ENCODE data around the gene LY6G5C.

The LY6G5C gene

GRCh38 chr6:31661262-31662123 is 19.4 kb downstream of the LY6G5C start:
- no peak for DNase-seq

- DNase-seq: peak; percentile 70
Measured at GRCh38 chr6:31660381-31661261, 20.2 kb downstream of the LY6G5C start, which contains the start of gene C6orf47. Gene C6orf47 (minus strand): TSS chr6:31660778. CDS start chr6:31659947, 831 bp downstream.

DNA sequence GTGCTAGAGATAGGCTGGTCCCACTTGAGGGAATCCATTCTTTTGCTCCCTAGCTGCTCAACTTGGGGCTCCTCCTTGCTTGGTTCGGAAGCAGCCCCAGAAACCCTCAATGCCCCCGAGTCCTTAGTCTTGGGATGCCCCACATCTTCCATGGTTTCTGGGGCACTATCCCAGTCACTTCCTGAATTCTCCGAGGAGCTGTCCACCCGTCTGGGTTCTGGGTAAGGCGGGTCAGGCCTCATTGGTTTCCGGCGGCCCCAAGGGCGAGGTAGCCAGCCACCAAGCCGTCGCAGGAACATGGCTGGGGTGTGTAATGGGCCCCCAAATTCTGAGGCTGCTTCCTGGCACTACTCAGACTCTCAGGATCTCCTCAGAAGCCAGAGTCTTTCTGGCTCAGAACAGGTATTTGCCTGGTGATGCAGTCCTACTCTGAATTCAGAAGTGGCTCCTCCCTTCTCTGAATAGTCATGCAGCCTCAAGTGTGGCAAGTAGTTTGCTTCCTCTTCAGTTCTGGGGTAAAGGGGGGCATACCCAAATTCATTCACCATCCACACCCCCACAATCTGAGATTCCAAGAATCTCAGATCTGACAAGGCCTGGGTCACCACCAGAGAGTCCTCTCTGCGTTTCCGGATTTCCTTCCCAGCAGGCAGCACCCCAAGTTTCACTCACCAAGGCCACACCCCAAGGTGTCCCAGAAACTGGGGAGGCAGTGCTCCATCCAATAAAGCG is 21.1 kb downstream of the LY6G5C start:
- DNase-seq: no peak

GRCh38 chr6:31658983-31659648 is 21.8 kb downstream of the LY6G5C start:
- DNase-seq: no peak

DNA sequence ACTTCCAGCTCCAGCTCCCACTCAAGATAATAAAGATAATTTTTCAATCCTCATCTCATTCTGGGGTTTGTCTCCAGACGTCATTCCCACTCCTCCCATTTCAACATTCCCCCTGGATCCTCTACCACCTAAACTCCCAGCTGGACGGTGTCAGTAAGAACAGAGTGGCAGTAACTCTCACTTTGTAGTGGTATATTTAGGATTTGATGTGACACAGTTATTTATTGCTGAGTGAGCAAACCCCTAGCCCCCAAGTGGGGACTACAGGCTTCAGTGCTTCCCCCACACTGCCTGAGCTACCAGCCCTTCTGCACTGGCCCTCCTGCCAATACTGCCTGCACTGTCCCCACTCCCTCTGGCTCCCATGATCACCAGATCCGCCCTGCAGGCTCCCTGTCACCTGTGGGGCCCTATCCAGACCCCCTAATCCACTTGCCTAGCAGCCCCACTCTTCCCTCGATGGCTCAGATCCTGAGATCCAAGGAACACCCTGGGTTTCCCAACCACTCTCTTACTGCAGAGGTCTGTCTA is 22.6 kb downstream of the LY6G5C start:
- no peak for DNase-seq

- no peak for DNase-seq
Measured at GRCh38 chr6:31657406-31658157, 23.3 kb downstream of the LY6G5C start.

GRCh38 chr6:31655349-31656237 is 25.3 kb downstream of the LY6G5C start, which contains the start of gene APOM:
Gene APOM (plus strand): TSS chr6:31655894. CDS start chr6:31655967, 73 bp downstream.
- DNase-seq: no peak

- no peak for DNase-seq
Measured at GRCh38 chr6:31654574-31655348, 26.1 kb downstream of the LY6G5C start.

DNA sequence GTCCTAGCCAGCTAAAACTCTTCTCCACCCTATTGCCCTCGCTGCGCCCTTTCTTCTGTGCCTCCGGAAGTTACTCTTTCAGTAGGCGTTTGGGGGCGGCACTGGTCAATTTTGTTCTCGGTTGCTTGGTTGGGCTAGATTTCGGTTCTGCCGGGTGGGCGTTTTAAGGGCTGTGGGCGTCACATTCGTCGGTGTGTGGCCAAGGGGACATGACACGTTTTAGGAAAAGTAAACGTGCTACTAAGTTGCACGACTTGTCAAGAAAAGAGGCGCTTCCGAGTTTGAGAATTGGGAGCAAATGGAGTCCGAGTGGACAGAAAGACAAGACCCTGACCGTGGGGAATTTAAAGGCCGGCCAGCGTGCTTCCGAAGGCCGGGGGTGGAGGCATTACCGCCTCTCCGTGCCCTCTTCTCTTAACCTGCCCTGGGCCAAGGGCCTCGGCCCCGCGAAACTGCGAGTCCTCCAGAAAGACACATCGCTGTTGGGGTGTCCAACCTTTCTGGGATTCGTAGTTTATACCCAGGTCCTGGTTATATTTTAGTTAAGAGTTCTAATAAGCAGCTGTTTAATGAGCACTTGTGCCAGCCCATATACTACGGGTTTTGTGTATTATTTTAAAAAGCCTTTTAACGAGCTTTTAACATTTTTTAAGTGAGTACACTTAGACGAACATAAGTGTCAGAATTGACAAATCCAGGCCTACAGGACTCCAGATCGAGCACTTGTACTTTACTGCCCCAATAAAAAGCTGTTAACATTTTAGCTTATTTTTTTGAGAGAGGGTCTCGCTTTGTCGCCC is 27.7 kb downstream of the LY6G5C start:
- no peak for DNase-seq

- DNase-seq: peak; percentile 61
Measured at GRCh38 chr6:31651602-31652191, 29.2 kb downstream of the LY6G5C start.

- DNase-seq: no peak
Measured at GRCh38 chr6:31645325-31645724, 35.5 kb downstream of the LY6G5C start.

GRCh38 chr6:31643818-31644454 is 36.9 kb downstream of the LY6G5C start:
- DNase-seq: no peak

GRCh38 chr6:31642798-31643570 is 37.9 kb downstream of the LY6G5C start:
- no peak for DNase-seq

DNA sequence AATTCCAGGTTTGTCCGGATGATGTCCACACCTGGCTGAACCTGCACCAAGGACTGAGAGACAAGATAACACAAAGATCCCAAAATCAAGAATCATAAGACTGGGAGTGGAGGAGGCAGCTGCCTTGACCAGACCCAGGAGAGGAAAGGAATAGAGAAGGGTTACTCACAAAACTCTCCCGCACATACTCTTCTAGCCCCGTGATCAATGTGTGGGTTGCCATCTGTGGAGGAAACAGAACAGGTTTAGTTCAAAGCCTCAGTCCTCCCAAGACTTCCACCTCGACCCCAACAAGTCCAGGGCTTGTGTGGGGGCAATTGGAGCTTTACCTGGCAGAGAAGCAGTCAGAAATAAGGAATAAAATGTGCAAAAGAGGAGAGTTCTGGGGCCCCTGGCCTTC is 39.5 kb downstream of the LY6G5C start:
- no peak for DNase-seq

GRCh38 chr6:31640612-31641011 is 40.3 kb downstream of the LY6G5C start:
- no peak for DNase-seq

DNA sequence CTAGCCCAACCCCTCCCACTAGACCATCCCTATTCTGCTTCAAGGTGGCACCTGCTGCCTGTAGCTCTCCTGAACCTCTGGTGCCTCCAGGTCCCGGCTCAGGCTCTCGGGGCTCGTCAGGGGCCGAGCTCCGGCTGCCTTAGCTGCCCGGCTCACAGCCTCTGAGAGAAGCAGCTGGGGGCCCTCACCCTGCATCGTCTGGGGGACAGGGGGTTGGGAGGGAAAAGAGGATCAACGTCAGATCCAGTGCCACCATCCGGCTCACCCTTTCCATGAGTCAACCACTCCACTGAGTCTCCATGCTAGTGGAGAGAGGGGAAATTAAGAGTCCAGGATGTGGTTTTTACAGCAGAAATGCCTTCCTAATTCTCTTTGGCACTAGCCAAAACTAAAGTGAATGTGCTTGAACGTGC is 41.4 kb downstream of the LY6G5C start:
- no peak for DNase-seq

DNA sequence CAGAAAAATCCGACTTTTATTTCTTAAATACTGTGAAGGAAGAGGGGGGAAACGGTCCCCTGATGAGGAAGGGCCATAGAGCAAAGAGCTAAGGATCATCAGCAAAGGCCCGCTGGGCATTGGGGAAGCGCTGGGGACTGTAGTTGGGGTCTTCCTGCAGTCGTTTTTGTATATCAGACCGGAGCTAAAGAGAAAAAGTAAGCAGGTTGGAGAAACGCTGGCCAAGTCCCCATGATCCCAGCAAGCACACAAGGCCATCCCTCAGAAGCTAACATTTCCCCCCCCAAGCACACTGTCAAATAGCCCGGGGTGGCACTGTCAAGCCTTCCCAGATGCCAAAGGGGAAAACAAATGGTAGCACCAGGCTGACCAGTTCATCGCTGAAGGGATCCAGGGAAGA is 41.8 kb downstream of the LY6G5C start:
- DNase-seq: no peak

Measured in NCI-H526 treated with DMSO at 0.1 percent for 48 hours (cell line).